ENCODE results near the gene OXSR1. TPM values are rescaled to one million over a fixed set of nuclear protein-coding genes. Genes with fewer than 3 reads are reported as not detected.
A peak's percentile ranks its signal among the peaks of the same experiment; 100 is the strongest.

Gene OXSR1
- total and polyA plus RNA-seq, 10 of the 15 experiments (the other 5 are each of a cell fraction or from before 2014, with no cell fraction given), result 12.4 to 54.6 (median 35.7) TPM

DNA sequence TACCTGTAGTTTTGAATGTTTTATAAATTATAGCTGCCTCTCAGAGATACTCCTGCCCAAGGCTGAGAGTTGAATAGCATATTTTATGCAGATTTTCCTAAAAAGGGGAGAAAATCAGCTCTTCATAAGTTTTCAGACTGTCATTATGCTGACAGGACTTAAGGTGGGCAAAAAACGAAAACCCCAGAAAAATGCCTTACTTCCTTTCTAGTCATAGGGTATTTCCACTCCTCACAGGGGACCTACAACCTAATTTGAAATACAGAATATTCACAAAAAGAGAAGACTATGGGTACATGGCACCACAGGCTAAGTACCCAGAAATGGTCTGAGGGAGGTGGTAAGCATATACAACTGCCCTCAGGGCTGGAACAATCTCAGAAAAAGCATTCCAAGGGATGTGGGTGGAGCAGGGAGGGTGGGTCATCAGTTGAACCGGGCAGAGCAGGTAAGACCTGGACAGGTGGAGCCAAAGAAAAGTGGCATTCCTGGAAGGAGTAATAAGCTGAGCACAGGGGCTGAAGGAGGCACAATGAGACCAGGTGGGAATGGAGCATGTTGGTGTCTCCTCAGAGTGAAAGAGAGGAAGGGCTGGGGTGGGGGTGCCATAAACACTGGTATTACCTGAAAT is 10.6 kb upstream of the OXSR1 start (continued):
- TF ChIP-seq NFIC (IDR thresholded peaks at IDR 0.05; ENCODE audit: low read depth, low read length) (peak; percentile 51; the same call in 1 of the 2 replicates), RFX5 (IDR thresholded peaks at IDR 0.05; ENCODE audit: low read depth, low read length) (no peak), SUPT20H (IDR thresholded peaks at IDR 0.05; ENCODE audit: borderline replicate concordance, control insufficient read depth, low read depth, low read length) (no peak), SIN3A (IDR thresholded peaks at IDR 0.05; ENCODE audit: low read depth, low read length) (no peak)
- TF ChIP-seq, protein P1, sequence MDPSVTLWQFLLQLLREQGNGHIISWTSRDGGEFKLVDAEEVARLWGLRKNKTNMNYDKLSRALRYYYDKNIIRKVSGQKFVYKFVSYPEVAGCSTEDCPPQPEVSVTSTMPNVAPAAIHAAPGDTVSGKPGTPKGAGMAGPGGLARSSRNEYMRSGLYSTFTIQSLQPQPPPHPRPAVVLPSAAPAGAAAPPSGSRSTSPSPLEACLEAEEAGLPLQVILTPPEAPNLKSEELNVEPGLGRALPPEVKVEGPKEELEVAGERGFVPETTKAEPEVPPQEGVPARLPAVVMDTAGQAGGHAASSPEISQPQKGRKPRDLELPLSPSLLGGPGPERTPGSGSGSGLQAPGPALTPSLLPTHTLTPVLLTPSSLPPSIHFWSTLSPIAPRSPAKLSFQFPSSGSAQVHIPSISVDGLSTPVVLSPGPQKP (IDR thresholded peaks at IDR 0.05; ENCODE audit: low read depth, low read length), result no peak

DNA sequence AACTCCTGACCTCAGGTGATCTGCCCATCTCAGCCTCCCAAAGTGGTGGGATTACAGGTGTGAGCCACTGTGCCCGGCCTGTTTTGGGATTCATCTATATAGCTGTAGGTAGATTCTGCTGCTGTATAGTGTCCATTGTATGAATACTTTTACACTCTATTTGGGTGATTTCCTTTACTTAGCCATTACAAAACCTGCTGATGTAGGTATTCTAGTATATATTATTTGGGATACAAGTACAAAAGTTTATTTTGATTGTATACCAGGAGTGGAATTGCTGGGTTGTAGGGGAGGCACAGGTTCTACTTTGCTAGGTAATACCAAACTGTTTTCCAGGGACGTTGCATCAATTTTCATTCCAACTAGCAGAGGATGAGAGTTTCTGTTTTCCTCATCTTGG is 9.5 kb upstream of the OXSR1 start:
- POLR2A ChIA-PET, result interaction anchor here (3.0 to 7.2 kb wide), 3 partner anchors 9 to 19 kb away, joined by 17 to 100 read pairs (median 48); partner anchors contain the start of genes ACAA1, MYD88 and OXSR1
- in situ Hi-C loops (cut with MboI) (no loop called here), intact Hi-C loops (cut with micrococcal nuclease; ENCODE audit: unreplicated experiment) (no loop called here)
- H3K9me3 ChIP-seq (replicated peaks; ENCODE audit: control insufficient read depth, insufficient read depth, low read length), result no peaks in the 10 kb centered on the region
- H3K27me3 ChIP-seq (replicated peaks in 1 of 2; ENCODE audit: control insufficient read depth in 2 of 2, insufficient read depth in 2 of 2, low read length in 1 of 2), result no peaks in the 10 kb centered on the region
- no peak overlapping the region for H2AFZ ChIP-seq (ENCODE audit: control insufficient read depth, low read depth, low read length)
- RAD21 ChIA-PET (ENCODE audit: unreplicated experiment), result interaction anchor here (3.2 kb wide), 1 partner anchor 9 kb away, joined by 26 read pairs; the partner anchor contains the start of gene OXSR1
- WGBS (ENCODE audit: insufficient coverage, insufficient replicate concordance, low lambda C conversion rate, missing lambda C conversion rate), result 97% methylated on average over 2 of the region's 2 CpGs
- CTCF ChIA-PET, result interaction anchor here (1.1 to 6.8 kb wide), 2 partner anchors 9 to 12 kb away, joined by 3 to 55 read pairs; partner anchors contain the start of gene OXSR1
- FAIRE-seq (no peak), ATAC-seq (no peak), DNase-seq (ENCODE audit: low read depth, low spot score) (no peak)
- no peak overlapping the region for H3K4me3 ChIP-seq
- H3K27ac ChIP-seq (ENCODE audit: control insufficient read depth, insufficient read depth), result no peak overlapping the region
- H4K20me1 ChIP-seq (ENCODE audit: control insufficient read depth, insufficient read depth), result no peaks in the 10 kb centered on the region
- BruUV-seq (replicated peaks), result no TSS peak
- H3K9ac ChIP-seq (ENCODE audit: control insufficient read depth, insufficient read depth, low read length), result no peak overlapping the region
- H3K36me3 ChIP-seq (ENCODE audit: control insufficient read depth in 2 of 2, insufficient read depth in 2 of 2, low read length in 1 of 2), result no peaks in the 10 kb centered on the region
- peaks cover 7% of the 10 kb centered on the region; the same call in 1 of the 2 replicates for H3K4me1 ChIP-seq (ENCODE audit: control insufficient read depth, insufficient read depth, low read length)
- TF ChIP-seq GABPA (IDR thresholded peaks at IDR 0.05; ENCODE audit: low read depth) (no peak), POU2F2 (IDR thresholded peaks at IDR 0.05; ENCODE audit: borderline replicate concordance, low read depth, low read length) (no peak), EGR1 (IDR thresholded peaks at IDR 0.05; ENCODE audit: borderline replicate concordance in 1 of 2, low read depth in 2 of 2, low read length in 2 of 2) (no peak)
- SMC1A ChIA-PET (ENCODE audit: uncharacterized antibody, unreplicated experiment), result interaction anchor here (0.5 to 10.2 kb wide), 3 partner anchors 9 to 96 kb away, joined by 3 to 89 read pairs (median 64); partner anchors contain the start of genes ACAA1, MYD88 and OXSR1
- no peaks in the 10 kb centered on the region for H3K79me2 ChIP-seq (ENCODE audit: control insufficient read depth, insufficient read depth, low read length)
- no peak overlapping the region for H3K4me2 ChIP-seq (ENCODE audit: control insufficient read depth, insufficient read depth)

Data from GM12878 (cell line).